Posterior vena cava (tissue), 2 donors: Measurements from ENCODE around the gene SOCS4. TPM values are rescaled to one million over a fixed set of nuclear protein-coding genes. Genes with fewer than 3 reads are reported as not detected.
"Not testable (repeated sequence)": the region's sequence is repeated elsewhere in the genome, so short reads cannot be mapped to it uniquely, and the experiment has no call there.

Experiments
- DNase-seq: peaks from one replicate; pipeline ENCODE4 v3.0.0-alpha.2; 2020; ENCODE audit warnings: low spot score
- intact Hi-C, 2 donors: fragments of 100-400 bp; cut with DNase I; formaldehyde crosslinking; loops; one replicate each; pipeline versions ENCODE4 v1.14.1 to v1.14.2; 2022 to 2023
- total RNA-seq, 2 donors: library from RNA; stranded (reverse); fragmentation: NEBNext Ultra II Directional; extraction: Animal tissue kit (Norgen Biotek cat#: 25700); gene quantifications; one replicate each; pipeline ENCODE4 v1.2.1, GENCODE V29; 2021
- donor health status: DM: yes; HTN: yes; CAD: no.
- donor health status: DM: yes; HTN: yes; CAD: no.

The SOCS4 gene
- total RNA-seq, 2 donors from 2014 or later = 34.3 to 48.1 TPM

- DNase-seq = no peak
- intact Hi-C loops = no loop called here
Measured at GRCh38 chr14:55048900-55049436, 21.9 kb downstream of the SOCS4 start.

- DNase-seq = no peak
- intact Hi-C loops = no loop called here
Measured at GRCh38 chr14:55051165-55051422, 24.1 kb downstream of the SOCS4 start.

- intact Hi-C loops = no loop called here
- DNase-seq = peak; percentile 98
Measured at GRCh38 chr14:55051423-55052268, 24.6 kb downstream of the SOCS4 start, which contains the start of gene MAPK1IP1L. MAPK1IP1L (plus strand) TSS chr14:55051647; CDS start chr14:55061684, 10,037 bp downstream.

DNA sequence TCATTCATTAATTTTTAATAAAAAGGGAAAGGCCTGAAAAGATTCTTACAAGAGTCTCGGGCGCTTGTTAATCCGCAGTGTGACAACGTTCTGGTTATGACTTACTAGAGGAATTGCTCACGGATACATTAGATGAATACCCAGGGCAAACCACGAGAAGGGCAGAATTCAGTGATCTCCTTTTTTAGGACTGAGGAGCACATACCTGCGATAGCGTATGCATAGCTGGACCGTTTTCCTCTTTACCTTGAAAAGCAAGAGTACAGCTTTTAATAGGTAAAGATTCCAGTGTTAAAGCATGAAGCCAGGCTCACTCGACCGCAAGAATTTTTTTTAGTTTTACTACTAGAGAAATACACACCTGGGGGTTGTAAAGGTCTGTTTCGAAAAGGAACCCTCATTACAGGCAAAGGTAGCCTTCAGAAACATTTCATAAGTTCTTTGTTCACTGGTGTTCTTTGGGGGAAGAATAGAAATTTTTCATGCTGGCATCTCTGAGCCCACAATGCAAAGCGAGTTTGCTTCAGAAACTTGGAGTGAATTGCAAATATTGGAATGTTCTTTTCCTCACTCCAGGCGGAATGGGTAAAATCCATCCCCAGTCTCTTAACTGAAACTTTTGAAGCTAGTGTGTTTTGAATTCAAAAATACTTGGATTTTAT lies 25.4 kb downstream of the SOCS4 start:
- no peak for DNase-seq
- intact Hi-C loops = no loop called here

DNA sequence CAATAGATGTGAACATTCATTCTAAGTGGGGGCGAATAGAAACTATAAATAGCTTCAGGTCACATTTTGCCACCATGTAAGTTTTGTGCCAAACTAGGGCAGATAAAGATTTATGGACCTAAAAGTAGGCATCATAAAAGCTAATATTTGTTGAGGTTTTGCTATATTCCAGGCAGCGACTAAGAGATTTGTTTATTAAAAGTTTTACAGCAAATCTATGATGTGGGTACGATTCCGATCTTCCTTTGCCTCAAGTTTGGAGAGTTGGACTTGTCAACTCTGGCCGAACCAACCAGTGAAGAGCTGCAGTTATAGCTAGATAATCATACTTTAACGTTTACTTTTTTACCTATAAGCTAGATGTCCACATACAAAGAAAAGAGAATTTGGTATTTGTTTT lies 26.0 kb downstream of the SOCS4 start:
- intact Hi-C loops = no loop called here
- no peak for DNase-seq

GRCh38 chr14:55053500-55053899 lies 26.5 kb downstream of the SOCS4 start:
- intact Hi-C loops = no loop called here
- DNase-seq = no peak

- no peak for DNase-seq
- intact Hi-C loops = no loop called here
Measured at GRCh38 chr14:55054098-55054497, 27.1 kb downstream of the SOCS4 start.

- DNase-seq = no peak
- intact Hi-C loops = no loop called here
Measured at GRCh38 chr14:55057919-55058318, 30.9 kb downstream of the SOCS4 start.

DNA sequence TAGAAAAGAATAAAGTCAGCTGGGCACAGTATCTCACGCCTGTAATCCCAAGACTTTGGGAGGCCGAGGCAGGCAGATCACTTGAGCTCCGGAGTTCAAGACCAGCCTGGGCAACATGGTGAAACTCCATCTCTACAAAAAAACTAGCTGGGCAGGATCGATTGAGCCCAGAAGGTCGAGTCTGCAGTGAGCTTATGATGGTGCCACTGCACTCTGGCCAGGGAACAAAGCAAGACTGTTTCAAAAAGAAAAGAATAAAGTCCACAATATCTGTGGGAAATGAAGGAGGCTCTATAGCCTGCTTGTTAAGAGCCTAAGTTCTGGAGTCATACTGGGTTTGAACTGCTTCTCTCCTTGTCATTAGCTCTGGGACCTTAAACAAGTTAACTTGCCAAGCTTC lies 32.3 kb downstream of the SOCS4 start:
- intact Hi-C loops = no loop called here
- DNase-seq = no peak

DNA sequence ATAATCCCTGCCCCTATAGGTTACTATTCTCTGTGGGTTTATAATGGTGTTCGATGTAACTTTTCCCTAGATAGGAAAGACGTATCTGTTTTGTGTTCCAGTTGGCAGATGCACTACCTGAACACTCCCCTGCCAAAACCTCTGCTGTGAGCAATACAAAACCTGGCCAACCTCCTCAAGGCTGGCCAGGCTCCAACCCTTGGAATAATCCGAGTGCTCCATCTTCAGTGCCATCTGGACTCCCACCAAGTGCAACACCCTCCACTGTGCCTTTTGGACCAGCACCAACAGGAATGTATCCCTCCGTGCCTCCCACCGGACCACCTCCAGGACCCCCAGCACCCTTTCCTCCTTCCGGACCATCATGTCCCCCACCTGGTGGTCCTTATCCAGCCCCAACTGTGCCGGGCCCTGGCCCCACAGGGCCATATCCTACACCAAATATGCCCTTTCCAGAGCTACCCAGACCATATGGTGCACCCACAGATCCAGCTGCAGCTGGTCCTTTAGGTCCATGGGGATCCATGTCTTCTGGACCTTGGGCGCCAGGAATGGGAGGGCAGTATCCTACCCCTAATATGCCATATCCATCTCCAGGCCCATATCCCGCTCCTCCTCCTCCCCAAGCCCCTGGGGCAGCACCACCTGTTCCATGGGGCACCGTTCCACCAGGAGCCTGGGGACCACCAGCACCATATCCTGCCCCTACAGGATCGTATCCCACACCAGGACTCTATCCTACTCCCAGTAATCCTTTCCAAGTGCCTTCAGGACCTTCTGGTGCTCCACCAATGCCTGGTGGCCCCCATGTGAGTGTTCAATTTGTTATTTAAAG lies 35.7 kb downstream of the SOCS4 start:
- intact Hi-C loops = no loop called here
- DNase-seq = no peak

- intact Hi-C loops, DNase-seq: not testable (repeated sequence)
Measured at GRCh38 chr14:55064896-55065295, 37.9 kb downstream of the SOCS4 start.

- DNase-seq = no peak
- intact Hi-C loops = no loop called here
Measured at GRCh38 chr14:55065411-55065810, 38.4 kb downstream of the SOCS4 start.

- intact Hi-C loops = no loop called here
- DNase-seq = no peak
Measured at GRCh38 chr14:55066223-55066622, 39.2 kb downstream of the SOCS4 start.

GRCh38 chr14:55070981-55071411 lies 44.0 kb downstream of the SOCS4 start:
- no peak for DNase-seq
- intact Hi-C loops = no loop called here

DNA sequence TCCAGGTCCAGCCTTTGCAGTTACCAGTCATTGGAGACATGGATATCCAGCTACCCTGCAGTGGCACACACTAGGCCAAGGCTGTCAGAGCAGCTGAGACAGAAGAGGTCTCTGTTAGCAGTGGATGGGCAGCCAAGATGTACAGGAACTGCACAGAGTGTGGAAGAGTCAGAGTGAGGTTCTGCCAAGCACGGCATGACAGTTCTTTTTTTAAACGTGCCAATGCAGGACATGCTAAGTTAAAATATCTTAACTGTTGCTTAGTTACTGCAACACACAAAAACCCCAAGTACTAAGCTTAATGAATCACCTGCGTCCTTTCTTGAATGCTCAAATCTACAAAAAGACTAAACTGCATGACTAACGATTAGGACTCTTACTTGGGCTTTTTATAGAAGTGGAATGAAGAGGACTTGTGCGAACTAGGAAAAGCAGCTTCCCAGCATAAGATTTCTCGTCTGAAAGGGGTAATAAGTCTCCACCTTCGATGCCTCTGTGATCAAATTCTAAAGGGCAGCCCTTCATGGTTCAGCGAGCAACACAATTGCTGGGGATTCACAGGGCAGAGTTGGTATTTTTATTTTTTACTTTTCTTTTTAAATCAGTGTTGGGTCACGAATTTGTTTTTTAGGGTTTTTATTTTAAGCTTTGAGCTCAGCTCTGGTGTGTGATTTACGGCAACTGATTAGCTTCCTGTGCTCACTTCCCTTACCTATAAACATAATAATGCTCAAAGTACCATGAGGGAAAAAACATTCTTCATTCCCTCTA lies 45.0 kb downstream of the SOCS4 start:
- no peak for DNase-seq
- intact Hi-C loops = no loop called here

DNA sequence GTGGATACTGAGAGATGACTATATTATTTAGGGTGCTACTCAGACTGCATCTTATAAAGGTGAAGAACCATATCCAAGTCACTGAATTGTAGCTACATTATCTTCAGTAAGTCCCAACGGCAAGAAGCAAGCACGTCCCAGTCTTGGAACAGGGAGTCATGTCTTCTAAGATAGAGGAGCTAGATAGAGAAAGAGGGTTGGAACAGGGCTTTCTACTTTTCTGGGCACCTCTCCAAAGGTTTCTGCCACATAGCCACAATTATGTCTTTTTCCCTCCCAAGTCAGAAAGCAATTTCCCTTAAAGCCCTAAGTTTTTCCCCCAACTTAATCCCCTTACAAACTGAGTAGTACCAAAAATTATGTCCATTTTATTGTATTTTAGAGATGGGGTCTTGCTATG lies 46.8 kb downstream of the SOCS4 start:
- intact Hi-C loops = no loop called here
- DNase-seq = no peak

DNA sequence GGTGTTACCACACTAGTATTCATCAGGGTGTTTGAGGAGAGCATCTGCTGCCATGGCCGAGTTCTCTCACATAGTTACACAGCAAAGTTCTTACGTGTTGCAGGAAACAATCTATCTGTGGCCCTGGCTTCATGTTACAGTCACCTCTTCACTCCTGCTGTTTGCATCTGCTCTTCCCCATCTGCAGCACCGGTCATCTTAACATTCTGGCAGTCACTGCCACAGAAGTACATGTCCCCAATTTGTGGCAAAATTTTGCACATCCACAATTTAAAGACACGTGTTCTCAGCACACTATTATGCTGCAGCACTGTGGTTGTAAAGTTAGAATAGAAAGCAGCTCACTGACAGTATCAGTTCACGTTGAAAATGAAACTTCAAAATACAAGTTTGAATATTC lies 47.6 kb downstream of the SOCS4 start:
- no peak for DNase-seq
- intact Hi-C loops = no loop called here

DNA sequence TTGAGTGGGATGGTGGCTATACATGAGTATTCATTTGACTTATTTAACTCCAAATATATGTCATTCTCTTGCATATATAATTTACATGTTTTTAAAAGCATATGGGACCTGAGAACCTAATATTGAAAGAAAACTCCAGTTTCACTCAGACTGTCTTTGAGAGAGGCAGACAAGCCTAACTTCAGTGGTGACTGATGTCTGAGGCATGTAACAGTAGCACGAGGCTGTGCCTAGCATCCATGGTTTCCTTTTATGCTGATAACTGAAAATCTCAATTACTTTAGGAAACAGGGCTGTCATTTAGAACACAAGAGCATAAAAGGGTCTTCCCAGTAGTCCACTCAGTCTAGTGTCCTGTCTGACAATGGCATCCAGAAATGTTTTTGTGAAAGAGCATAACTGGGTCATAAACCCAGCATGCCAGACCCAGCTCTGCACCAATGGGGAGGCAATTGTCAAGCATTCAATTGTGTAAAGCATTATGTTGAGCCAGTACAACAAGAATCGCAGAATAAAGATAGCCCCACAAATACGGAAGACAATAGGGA lies 48.7 kb downstream of the SOCS4 start:
- no peak for DNase-seq
- intact Hi-C loops = no loop called here
